HG03520 (cell line): ENCODE measurements around the gene MUC2.

Experiments
- ATAC-seq: cut with Tn5 transposase; IDR thresholded peaks from one replicate; pipeline ENCODE4 v1.9.1; 2021; ENCODE audit warnings: mild to moderate bottlenecking, moderate library complexity; ENCODE audit not compliant: unreplicated experiment

MUC2 gene

GRCh38 chr11:1050581-1051355 is 23.9 kb upstream of the MUC2 start:
- peak; percentile 51 for ATAC-seq

- no peak for ATAC-seq
Measured at GRCh38 chr11:1051356-1052132, 23.1 kb upstream of the MUC2 start.

GRCh38 chr11:1052133-1053011 is 22.3 kb upstream of the MUC2 start:
- ATAC-seq = no peak

- ATAC-seq = no peak
Measured at GRCh38 chr11:1053121-1053901, 21.4 kb upstream of the MUC2 start.

- no peak for ATAC-seq
Measured at GRCh38 chr11:1054143-1055108, 20.2 kb upstream of the MUC2 start.

- ATAC-seq = no peak
Measured at GRCh38 chr11:1055109-1055703, 19.5 kb upstream of the MUC2 start.

GRCh38 chr11:1055990-1056771 is 18.5 kb upstream of the MUC2 start:
- no peak for ATAC-seq

GRCh38 chr11:1057806-1058205 is 16.9 kb upstream of the MUC2 start:
- ATAC-seq = no peak

GRCh38 chr11:1059759-1060158 is 14.9 kb upstream of the MUC2 start:
- ATAC-seq = no peak

GRCh38 chr11:1060410-1060809 is 14.3 kb upstream of the MUC2 start:
- ATAC-seq = no peak

GRCh38 chr11:1060852-1061616 is 13.6 kb upstream of the MUC2 start:
- ATAC-seq = no peak

GRCh38 chr11:1062075-1062820 is 12.4 kb upstream of the MUC2 start:
- no peak for ATAC-seq

- no peak for ATAC-seq
Measured at GRCh38 chr11:1064167-1064566, 10.5 kb upstream of the MUC2 start.

- no peak for ATAC-seq
Measured at GRCh38 chr11:1067812-1068496, 6.7 kb upstream of the MUC2 start.

GRCh38 chr11:1069740-1070139 is 4.9 kb upstream of the MUC2 start:
- no peak for ATAC-seq
